ENCODE data around the gene SLC3A2.

GRCh38 chr11:62863687-62864335 lies 16.9 kb upstream of the SLC3A2 start:
- TF ChIP-seq CTCF (IDR thresholded peaks at IDR 0.05) (no peak), POLR2A (IDR thresholded peaks at IDR 0.05) (no peak)
